GM08714 (cell line): ENCODE measurements around the gene PMPCB.

ENCODE experiments used
- H3K4me3 ChIP-seq: fragments of 200-500 bp; sonication (Bioruptor generic); 2 replicates; pipeline ENCODE4 v1.5.1; 2014; ENCODE audit warnings: mild to moderate bottlenecking, low read length, inconsistent platforms
- ZNF274 ChIP-seq: IDR thresholded peaks from 2 replicates; pipeline ENCODE4 v1.6.1; 2012; ENCODE audit warnings: mild to moderate bottlenecking, low read depth, low read length

Gene PMPCB

DNA sequence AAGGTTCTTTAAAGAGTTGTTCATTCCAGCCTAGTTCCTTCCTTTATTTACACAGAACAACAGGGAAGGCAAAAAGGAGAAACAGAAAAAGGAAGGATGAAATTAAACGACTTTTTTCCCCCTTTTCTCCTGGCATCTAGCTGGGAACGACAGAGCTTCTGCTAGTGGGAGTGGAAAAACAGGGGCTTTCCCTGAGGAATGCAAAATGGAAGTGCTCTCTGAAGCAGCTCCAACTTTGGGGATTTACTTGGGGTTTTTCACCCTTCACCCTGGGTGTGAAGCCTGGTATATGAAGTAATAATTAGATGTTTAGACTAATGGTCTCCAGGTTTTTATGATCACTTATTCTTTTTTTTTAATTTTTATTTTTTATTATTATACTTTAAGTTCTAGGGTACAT lies 4.2 kb downstream of the PMPCB start:
- no peak for TF ChIP-seq ZNF274
- H3K4me3 ChIP-seq: no peak overlapping the region

DNA sequence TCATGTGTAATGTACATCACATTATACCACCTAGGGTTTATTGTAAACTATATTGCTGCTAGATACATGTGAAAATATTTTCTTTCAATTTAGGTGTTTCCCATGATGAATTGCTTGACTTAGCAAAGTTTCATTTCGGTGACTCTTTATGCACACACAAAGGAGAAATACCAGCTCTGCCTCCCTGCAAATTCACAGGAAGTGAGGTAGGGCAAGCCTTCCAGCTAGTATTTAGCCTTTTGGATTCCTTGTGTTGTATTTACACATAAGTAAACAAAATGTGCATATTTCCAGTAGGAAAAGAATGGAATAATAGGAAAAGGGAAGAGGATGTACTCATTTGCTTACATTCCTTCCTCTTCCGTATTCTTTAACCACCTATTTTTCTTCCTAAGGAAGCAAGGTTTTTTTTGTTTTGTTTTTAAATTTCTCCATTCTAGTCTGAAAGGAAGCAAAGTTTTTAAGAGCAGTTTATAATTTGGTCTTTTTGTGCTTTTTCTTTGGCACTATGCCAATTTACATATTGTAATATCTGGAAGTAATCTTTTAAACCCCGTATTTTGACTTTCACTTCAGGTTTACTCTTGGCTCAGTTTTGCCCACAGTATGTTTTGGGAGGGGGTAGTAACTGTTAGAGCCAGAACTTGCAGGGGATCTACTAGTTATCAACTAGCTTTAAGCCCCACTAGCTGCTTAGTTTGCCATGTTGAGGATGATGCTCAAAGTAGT lies 10.4 kb downstream of the PMPCB start:
- TF ChIP-seq ZNF274: no peak
- H3K4me3 ChIP-seq: no peak overlapping the region

DNA sequence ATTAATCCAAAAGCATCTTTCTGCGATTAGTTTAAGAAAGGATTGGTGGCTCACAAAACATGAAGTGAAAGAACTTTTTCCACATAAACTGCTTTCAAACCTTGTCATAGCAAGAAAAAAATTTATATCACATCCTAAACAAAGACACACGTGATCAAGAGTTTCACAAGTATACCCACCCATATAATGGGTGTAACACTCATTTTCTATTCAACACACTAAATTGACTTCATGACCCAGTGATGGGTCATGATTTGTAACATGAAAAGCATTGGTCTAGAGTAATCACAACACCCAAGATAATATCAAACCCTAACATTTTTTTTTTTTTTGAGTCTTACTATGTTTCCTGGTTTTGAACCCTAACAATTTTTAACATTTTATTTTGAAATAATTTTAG lies 17.6 kb downstream of the PMPCB start:
- no peak overlapping the region for H3K4me3 ChIP-seq
- no peak for TF ChIP-seq ZNF274

DNA sequence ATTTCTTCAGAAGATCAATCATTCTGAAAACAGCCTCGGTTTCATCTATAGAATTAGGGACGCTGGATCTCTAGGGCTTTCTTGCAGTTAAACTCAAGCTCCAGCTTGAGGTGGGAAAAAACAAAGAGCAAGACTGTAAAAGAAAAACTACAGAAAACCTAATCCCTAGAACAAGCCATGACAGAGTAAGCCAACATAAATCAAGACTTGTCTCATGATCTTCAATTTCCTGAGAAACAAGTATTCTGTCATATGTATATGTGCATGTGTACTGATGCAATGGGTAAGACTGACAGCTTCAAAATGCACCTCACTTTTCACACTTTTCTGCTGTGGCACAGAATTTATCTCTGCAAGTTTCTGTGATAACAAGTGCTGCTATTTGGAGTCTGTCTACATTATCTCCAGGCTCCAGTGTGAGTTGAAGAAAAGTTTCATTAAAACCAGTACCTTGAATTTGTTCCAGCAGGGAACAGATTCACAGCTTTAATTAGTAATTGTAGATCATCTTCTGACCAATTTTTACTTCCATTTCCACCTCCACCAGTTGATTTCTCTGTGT lies 19.2 kb downstream of the PMPCB start:
- H3K4me3 ChIP-seq: no peak overlapping the region
- TF ChIP-seq ZNF274: no peak

DNA sequence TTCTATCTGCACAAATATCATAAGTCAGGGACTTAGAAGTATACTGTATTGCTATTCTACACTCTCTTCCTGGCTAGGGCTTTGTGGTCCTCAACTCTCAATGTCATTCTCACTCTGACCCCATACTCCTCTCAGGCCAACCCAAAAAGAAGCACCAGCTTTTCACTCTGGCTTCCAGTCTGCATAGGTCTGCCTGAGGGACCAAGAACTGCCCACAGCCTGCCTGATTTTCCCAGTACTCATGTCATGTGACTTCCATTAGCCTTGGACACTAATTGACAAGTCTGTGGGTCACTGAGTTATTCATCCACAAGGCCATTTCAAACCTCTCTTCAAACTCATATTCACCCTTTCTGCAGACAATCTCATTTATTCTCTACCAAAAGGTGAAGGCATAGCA lies 19.8 kb downstream of the PMPCB start:
- TF ChIP-seq ZNF274: no peak
- H3K4me3 ChIP-seq: no peak overlapping the region

DNA sequence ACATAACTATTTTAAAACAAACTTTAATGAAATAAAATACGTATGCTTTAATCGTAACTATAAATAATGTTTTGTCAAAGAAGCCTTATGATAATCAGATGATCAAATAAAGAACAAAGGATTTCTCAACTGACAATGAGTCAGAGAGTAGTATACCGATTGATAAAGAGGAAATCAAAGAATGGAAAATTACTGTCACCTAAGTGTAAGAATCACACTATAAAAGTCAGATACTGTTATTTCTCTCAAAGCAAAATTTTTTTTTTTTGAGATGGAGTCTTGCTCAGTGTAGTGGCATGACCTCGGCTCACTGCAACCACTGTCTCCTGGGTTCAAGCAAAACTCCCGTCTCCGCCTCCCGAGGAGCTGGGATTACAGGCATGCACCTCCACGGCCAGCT lies 28.5 kb downstream of the PMPCB start:
- TF ChIP-seq ZNF274: no peak
- no peak overlapping the region for H3K4me3 ChIP-seq

DNA sequence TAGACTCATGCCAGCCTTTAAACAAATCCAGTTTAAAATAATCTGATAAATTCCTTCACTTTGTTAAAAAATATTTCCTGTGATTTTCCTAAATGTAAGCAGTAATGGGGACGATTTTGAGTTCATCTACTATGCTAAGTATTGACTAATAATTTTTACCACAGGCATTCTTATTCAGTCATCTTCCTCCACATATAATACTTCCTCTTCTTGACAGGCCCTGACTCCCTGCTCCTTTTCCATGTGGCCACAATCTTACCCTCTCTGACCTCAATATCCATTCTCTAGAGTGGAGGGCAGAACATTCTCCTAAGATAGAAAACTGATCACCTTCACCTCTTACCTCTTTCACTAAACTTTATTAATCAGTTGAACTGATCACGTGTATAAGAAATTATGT lies 39.5 kb downstream of the PMPCB start:
- no peak overlapping the region for H3K4me3 ChIP-seq
- TF ChIP-seq ZNF274: no peak

DNA sequence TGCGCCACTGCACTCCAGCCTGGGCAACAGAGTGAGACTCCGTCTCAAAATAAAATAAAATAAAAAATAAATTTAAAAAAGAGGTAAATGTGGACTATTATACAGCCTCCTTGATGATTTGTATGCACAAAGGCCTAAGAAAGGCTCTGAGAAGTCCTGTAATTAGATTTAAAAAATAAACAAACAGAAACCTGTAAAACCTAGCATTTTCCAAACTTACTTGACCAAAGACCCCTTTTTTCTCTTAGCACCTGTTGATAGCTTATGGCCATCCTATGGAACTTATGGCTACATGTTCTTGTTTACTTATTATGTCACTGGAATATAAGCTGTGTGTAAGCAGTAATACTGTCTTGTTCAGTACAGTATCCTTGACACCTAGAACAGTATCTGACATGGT lies 41.6 kb downstream of the PMPCB start:
- no peak overlapping the region for H3K4me3 ChIP-seq
- no peak for TF ChIP-seq ZNF274

DNA sequence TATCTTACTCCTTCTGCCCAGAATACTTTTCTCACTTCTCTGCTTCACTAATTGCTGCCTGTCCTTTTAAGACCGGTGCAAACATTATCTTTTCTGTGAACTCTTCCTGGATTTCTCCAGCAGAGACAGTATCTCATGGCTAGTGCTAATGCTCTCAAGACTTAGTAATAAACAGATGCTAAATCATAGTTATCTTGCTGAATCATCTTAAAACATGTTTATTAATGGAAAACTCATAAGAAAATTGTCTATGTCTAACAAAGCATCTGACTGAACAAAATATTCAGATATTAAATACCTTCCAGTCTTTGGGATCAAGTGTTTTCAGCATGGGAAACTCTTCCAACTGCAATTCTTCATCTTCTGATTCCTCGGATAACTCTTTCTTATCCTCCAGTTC lies 44.2 kb downstream of the PMPCB start:
- H3K4me3 ChIP-seq: no peak overlapping the region
- TF ChIP-seq ZNF274: no peak

DNA sequence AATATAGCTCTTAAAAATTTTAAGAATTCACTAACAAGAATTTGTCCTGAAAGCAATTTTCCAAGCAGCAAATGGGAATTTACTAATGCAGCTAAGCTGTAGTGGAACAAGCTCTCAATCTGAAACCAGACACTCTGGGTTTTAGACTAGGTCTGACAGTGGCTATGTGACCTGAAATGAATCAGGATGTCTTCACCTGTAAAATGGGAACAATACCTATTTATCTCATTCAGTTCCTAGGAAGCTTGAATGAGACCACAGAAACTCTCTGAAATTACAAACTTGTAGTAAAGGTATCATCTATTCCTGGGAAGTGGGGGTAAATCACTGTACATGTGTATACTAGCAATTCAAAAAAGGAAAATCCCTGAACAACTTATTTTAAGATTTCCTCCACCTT lies 46.1 kb downstream of the PMPCB start:
- TF ChIP-seq ZNF274: no peak
- H3K4me3 ChIP-seq: peak overlapping the region; percentile 82

DNA sequence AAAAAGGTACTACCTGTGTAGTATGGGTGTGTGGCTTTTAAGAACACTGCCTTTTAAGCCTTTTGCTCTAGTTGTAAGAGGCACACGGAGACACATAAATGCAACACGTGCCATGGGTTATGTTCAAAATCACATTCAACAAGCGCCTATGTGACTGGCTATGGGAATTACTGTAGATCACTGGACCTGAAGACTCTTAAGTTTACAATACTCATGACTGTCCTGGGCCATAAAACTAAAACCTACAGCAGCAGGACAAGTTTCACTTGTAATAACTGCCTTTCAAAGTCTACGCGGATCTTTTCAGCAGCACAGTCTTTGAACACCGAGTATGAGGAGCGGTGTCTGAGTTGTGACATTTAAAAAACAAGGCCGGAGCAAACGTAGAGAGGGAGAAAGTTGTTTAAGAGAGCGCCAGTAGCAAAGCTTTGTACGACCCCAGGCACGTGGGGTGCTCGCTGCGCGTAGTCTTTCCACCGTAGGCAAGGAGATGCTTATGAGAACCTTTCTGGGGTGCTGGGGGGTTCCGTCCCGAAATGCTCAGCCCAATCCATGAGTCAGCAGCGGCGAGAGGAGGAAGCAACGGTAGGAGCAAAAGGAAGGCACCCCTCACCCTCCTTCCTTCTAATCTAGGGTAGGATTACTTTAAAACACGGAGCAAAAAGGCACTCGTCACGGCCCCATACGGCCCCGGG lies 46.7 kb downstream of the PMPCB start:
- no peak for TF ChIP-seq ZNF274
- H3K4me3 ChIP-seq: peak overlapping the region; percentile 82

DNA sequence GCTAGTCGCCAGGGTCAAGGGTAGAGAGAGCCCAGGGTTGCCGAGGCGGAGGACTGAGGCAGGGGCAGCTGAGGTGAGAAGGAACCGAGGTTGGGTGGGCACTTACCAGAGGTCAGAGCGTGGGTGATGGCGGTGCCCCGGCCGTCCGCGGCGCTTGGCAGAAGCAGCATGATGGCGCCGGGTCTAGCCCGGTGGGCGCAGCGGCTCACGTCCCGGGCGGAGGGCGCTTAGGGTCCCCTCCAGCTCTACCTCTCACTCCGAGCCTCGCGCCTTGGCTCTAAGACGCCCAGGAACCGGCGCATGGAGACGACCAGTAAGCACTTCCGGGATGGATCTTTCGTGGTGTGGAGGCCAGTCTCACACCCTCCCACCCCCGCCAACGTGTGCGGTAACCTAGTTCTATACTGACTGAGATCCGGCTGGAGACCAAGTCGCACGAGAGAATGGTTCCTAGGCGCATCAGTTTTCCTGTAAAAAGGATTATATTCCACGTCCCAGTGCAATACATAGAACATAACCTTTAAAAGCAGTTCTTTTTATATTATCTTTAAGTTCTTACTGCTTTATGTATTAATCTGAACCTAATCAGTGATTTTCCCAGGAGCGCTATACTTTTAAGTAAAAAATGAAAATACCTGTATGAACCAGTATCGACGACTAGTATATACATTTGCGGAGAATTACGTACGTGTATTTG lies 47.4 kb downstream of the PMPCB start, which contains the start of gene DNAJC2:
Gene DNAJC2, minus strand, starts transcription at position 315 of the 697 bp plus-strand sequence. Its CDS starts 145 bp downstream, at position 170.
- TF ChIP-seq ZNF274: no peak
- H3K4me3 ChIP-seq: peak within 1 kb of the TSS; percentile 82

DNA sequence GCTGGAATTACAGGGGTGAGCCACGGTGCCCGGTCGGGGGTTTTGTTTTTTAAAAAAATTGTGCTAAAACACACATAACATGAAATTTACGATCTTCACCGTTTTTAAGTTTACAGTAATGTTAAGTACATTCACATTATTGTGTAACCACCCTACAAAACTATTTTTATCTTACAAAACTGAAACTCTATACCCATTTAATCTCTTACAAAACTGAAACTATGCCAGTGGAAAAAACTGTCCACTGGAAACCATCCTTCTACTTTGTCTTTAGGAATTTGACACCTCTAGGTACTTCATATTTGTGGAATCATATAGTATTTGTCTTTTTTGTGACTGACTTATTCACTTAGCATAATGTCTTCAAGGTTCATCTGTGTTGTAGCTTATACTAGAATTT lies 49.2 kb downstream of the PMPCB start:
- no peak overlapping the region for H3K4me3 ChIP-seq
- TF ChIP-seq ZNF274: no peak

DNA sequence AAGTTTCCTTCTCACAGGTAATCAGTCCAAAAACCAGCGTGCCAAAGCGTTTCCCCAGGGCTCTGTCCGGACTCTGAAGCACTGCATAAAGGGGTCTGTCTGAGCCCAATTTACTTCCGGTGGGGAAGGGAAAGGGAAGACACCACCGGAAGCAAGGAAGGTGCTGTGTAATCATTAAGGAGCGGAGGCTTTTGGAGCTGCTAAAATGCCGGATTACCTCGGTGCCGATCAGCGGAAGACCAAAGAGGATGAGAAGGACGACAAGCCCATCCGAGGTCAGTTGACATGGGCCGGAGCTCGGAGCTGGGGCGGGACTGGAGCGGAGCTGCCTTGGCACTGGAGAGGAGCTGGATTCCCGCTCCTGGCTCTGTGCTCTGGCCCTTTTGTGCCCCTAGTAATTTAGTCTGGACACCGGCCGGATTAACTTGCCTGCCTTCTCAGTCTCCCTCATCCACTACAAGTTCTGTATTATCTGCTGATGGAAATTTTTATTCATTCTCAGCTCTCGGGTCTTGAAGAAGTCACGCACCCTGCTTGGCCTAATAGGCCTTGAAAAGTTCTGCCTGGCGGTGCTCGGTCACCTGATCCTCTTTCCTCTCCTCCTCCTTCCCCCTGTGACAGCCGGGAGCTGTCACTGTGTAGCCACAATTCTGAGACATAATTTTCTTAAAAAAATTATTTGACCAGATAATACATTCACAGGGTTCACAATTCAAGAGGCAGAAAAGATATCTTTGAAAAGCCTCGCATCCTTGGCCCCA lies 50.5 kb downstream of the PMPCB start, which contains the start of gene PSMC2:
Gene PSMC2, plus strand, starts transcription at position 137 of the 761 bp plus-strand sequence. Its CDS starts 69 bp downstream, at position 206.
- TF ChIP-seq ZNF274: no peak
- peak within 1 kb of the TSS; percentile 92 for H3K4me3 ChIP-seq
